Right hindlimb (tissue), 1 donor: ENCODE results near the gene STMP1.
A peak's percentile ranks its signal among the peaks of the same experiment; 100 is the strongest.
"Not testable (repeated sequence)": the region's sequence is repeated elsewhere in the genome, so short reads cannot be mapped to it uniquely, and the experiment has no call there.

Experiments used
- DNase-seq: peaks from one replicate; pipeline ENCODE4 v3.0.0-alpha.2; 2018

The STMP1 gene

DNA sequence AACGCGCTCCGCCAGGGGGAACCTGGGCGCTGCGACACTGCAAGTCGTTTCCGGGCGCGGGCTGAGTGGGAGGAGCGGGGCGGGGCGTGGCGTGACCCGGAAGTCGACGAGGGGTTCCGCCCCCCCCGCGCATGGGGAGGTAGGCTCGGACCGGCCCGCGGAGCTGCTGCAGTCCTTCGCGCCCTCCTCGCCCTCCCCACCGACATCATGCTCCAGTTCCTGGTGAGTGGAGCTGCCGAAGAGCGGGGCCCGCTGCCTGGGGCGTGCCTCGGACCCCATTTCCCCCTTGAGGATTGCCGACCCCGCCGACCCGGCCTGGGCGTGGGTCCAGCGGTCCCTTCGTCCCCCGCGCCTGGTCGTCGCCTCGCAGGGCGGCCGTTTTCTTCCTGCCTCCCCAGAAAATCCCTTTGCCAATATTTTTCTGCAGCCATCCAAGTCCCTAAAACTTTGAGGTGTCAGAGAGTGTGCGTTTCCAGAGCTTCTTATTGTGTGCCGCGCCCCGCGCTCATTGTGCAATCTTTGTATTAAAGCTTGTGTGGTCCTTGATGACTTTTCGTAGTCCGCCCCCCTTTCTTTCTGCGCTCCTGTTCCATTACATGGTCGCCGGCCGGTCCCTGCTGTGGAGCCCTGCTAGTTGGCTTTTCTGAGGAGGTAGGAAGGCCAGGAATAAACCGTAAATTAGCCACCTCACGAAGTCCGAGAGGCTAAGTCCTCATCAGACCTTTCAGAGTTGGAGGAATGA lies at the start of gene STMP1:
STMP1 (plus strand) TSS at position 142 of the 742 bp plus-strand sequence.
- DNase-seq, result peak; percentile 96

DNA sequence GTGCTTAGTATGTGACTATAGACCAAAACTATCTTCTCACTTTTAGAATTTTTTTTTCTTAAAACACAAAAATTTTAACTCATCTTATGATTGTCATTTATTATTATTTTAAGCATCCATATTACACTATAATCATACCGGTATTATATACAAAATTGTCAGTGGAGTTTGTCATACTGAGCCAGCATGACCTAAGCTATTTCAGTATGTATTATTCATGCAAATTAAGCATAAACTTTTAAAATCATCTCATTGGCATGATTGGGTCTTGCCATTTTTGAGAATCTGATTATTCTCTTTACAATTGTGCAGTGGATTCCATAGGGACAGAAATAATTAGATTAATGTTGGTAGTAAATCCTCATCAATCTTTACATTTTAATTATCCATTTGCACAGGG lies 46.2 kb upstream of the STMP1 start:
- no peak for DNase-seq

DNA sequence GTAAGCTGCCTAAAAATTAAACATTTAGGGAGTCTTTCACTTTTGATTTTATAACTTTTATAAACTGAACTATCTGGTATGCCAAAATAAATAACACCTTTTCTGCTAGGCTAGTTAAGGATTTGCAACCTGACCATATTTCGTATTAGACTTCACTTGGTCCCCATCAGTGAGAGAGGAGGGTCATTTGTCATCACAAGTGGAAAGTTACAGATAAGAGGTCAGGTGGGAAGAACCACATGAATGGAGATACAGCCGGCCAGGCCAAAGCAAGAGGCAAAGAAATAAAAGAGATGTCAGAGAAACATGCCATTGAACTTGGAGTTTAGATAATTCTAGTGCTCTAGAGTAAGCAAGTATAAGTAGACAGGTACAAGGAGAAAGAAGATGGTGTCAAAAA lies 44.5 kb upstream of the STMP1 start:
- DNase-seq, result no peak

GRCh38 chr7:135618510-135618909 lies 43.8 kb upstream of the STMP1 start:
- no peak for DNase-seq

DNA sequence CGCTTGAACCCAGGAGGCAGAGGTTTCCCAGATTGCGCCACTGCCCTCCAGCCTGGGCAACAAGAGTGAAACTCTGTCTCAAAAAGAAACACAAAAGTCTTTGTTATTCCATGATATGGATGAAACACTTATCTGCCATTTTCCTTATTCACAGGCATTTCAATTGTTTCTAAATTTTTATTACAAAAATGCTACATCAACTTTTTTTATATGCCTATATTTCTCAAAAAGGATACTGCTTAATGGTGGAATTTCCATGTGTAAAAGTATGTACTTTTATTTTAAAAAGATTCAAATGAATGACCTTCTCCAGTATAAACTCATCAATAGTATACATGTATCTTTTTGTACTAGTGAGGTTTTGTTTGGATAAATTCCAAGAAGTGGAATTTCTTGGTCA lies 41.9 kb upstream of the STMP1 start:
- DNase-seq, result no peak

DNA sequence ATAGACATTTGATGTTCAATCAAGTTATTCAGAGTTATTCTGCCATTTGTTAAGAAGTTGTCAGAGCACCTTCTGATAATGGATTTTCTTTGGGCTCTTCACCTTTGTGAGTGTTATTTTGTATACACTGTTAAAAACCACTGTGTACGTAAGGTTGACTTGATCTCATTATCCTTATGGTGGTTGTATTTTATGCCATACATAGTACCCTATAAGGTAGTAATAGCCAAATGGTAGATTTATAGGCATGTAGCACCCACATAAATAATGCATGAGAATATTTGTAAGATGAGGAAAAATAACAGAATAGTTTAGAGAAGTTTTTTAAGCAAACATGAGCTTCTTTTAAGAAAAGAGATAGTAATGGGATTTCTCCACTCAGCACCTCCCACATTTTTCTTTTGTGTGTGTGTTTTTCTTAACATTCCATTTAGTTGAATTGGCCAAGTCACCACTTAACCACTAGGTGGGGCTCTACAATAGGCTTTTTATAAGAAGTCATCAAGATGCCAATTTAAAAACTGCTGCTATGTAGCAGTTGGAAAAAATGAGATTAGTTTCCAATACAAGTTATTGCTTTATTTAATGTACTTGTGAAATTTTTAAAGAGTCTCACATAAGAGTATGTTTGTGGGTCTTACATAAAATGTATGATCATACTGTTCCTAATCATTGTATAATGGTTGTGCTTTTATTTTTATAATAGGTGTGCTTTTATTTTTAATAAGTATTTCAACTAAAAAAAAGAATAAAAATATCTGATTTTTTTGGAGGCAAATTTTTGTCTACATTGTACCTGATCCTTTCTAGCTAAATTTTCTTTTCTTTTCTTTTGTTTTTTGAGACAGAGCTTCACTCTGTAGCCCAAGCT lies 41.1 kb upstream of the STMP1 start:
- DNase-seq, result peak; percentile 38

GRCh38 chr7:135634191-135634878 lies 28.0 kb upstream of the STMP1 start:
- DNase-seq, result no peak

GRCh38 chr7:135639690-135640089 lies 22.6 kb upstream of the STMP1 start:
- not testable (repeated sequence) for DNase-seq

- DNase-seq, result no peak
These were observed 18.2 kb upstream of the STMP1 start for GRCh38 chr7:135644154-135644553.

DNA sequence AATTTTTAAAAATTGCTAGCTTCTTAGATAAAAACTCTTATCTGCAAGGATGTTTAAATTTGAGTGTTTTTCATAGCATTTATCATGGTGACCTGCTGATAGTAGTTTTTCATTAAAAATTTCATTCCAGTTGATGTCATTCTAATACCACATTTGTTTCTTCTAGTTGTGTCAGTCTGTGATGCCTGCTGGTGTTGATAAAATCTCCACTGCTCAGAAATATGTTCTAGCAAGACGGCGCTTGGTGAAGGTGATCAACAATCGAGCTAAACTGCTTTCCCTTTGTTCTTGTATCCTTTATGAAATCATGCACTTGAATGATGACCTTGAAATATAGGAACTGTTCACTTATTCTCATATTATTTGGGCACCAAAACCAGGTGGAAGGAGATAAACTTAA lies 17.6 kb upstream of the STMP1 start:
- DNase-seq, result no peak

GRCh38 chr7:135645296-135645904 lies 16.9 kb upstream of the STMP1 start:
- DNase-seq, result no peak

GRCh38 chr7:135647755-135648154 lies 14.6 kb upstream of the STMP1 start:
- DNase-seq, result no peak

DNA sequence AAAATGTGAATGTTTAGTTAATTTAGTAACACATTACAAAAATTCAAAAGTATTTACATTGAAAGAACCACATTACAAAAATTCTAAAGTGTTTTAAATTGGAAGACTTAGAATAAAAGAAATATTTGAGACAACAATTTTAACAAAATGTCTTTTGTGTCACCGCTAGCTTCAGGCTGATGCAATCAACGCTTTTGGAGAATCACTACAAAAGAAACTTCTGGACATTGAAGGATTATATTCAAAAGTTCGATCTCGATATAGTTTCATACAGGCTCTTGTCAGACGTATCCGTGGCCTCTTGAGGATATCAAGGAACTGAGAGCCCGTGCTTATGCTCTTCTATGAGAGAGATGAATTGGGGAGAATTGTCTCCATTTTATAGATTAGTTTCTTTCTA lies 14.1 kb upstream of the STMP1 start:
- no peak for DNase-seq

DNA sequence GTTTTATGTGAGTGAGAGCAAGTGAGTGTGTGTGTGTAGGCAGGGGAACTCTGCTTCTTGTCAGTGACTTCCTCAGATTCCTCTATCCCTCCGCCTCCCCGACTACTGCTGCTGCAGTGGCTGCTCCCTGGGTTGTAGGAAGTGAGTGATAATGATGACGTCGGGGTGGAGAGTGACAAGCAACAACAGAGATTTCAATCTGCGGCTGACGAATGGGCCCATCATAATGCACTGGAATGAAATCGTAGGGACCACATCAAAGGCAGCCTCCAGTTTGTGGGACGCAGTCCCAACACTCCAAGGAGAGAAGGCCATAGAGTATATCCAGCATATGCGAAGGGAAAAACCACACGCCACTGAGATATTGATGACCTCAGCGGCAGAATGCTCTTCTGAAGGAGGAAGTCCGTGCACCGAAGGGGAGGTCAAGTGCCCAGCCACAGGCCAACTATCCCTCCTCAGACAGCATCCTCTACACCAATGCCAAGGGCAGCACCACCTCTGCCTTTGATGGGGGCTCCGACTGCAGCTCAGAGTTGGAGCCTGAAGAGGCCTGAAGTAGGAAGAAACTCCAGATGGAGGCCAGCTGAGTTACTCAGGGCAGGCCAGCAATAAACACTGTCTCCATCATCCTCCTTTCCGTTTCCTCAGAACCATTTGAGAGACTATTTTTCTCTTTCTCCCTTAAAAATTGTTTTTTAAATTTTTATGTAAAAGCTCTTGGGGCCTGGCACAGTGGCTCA lies 11.3 kb upstream of the STMP1 start:
- no peak for DNase-seq

- DNase-seq, result no peak
These were observed 8.8 kb upstream of the STMP1 start for GRCh38 chr7:135653340-135654080.

- no peak for DNase-seq
These were observed 3.8 kb upstream of the STMP1 start for GRCh38 chr7:135658564-135658963.

GRCh38 chr7:135659159-135659846 lies 3.0 kb upstream of the STMP1 start:
- DNase-seq, result no peak

GRCh38 chr7:135661311-135662122 lies 797 bp upstream of the STMP1 start:
- no peak for DNase-seq

GRCh38 chr7:135662123-135662372 lies 266 bp upstream of the STMP1 start:
- no peak for DNase-seq

- DNase-seq, result no peak
These were observed 1.8 kb downstream of the STMP1 start for GRCh38 chr7:135664046-135664589.
